HL-60 (cell line): Measurements from ENCODE around the gene VENTX.

Source experiments
- DNase-seq, 2 experiments: peaks; one replicate each; pipeline ENCODE4 v3.0.0-alpha.2; 2010 to 2020; ENCODE audit warnings: low read depth in 1 of 2, low spot score in 1 of 2
- H3K27ac ChIP-seq: fragments of 250-450 bp; sonication (Bioruptor Pico); replicated peaks from 2 replicates; pipeline ENCODE4 v1.5.1; 2020; ENCODE audit warnings: mild to moderate bottlenecking, moderate library complexity
- H3K27me3 ChIP-seq: fragments of 250-450 bp; sonication (Bioruptor Pico); 2 replicates; pipeline ENCODE4 v1.5.1; 2021; ENCODE audit warnings: mild to moderate bottlenecking, moderate library complexity; ENCODE audit not compliant: insufficient read depth, poor library complexity, severe bottlenecking
- H3K4me3 ChIP-seq: replicated peaks from 2 replicates; pipeline ENCODE4 v1.5.1; 2011; ENCODE audit warnings: mild to moderate bottlenecking, control low read depth, low read length; ENCODE audit not compliant: insufficient read depth
- GABPA ChIP-seq: IDR thresholded peaks from 2 replicates; pipeline ENCODE4 v1.6.1; 2012; ENCODE audit warnings: low read depth
- POLR2AphosphoS5 ChIP-seq: IDR thresholded peaks from 2 replicates; pipeline ENCODE4 v1.6.1; 2012; ENCODE audit warnings: low read depth
- SPI1 ChIP-seq: IDR thresholded peaks from 2 replicates; pipeline ENCODE4 v1.6.1; 2012; ENCODE audit warnings: low read depth, mild to moderate bottlenecking, borderline replicate concordance
- TF ChIP-seq, protein P1 (sequence below): IDR thresholded peaks from one replicate; pipeline ENCODE4 v1.5.1; 2011; ENCODE audit warnings: low read length, control low read depth, inconsistent platforms; ENCODE audit not compliant: insufficient read depth
- TF ChIP-seq, protein P2 (sequence below): IDR thresholded peaks from 2 replicates; pipeline ENCODE4 v1.6.1; 2012; ENCODE audit warnings: low read depth; ENCODE audit not compliant: insufficient replicate concordance

Gene VENTX

DNA sequence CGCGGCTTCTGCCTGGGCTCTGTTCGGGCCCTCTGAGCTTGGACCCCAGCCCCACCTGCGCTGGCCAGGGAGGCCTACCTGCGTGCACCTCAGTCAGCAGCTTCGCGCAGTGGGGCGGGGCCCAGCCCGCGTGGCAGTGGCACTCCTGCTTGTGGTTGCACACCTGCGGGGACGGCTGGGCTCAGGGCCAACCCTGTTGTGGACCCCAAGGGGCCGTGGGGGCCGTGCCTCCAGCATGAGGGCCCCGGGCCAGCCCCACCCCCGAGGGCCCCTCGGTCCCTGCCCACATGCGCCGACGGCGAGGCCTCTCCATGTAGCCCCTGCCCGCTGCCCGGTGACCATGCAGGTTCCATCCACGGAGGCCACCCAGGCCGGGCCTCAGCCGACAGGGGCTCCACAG, 31.7 kb downstream of the VENTX start:
- Histone ChIP-seq H3K27me3 (no peaks in the 10 kb centered on the region), H3K4me3 (no peak overlapping the region), H3K27ac (no peak overlapping the region)
- no peak for DNase-seq
- TF ChIP-seq SPI1 (no peak), GABPA (no peak)

DNA sequence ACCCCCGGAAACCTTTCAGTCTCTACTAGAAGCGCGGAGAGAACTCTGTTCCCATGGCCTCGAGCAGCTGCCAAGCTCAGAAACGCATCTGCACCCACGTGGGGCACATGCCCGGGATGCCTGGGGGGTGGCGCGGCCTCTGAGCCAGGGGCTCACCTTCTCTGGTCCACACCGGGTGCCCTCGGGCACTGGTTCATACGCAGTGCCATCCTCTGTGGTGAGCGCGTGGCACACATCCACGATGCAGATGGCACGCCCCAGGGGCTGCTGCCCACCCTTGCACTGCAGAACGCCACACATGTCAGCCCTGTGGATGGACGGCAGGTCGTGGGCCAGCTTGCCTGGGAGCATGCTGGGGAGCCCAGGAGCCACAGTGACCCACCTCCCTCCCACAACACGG, 32.5 kb downstream of the VENTX start:
- no peak for DNase-seq
- Histone ChIP-seq H3K4me3 (no peak overlapping the region), H3K27me3 (no peaks in the 10 kb centered on the region), H3K27ac (no peak overlapping the region)
- TF ChIP-seq, protein P1, sequence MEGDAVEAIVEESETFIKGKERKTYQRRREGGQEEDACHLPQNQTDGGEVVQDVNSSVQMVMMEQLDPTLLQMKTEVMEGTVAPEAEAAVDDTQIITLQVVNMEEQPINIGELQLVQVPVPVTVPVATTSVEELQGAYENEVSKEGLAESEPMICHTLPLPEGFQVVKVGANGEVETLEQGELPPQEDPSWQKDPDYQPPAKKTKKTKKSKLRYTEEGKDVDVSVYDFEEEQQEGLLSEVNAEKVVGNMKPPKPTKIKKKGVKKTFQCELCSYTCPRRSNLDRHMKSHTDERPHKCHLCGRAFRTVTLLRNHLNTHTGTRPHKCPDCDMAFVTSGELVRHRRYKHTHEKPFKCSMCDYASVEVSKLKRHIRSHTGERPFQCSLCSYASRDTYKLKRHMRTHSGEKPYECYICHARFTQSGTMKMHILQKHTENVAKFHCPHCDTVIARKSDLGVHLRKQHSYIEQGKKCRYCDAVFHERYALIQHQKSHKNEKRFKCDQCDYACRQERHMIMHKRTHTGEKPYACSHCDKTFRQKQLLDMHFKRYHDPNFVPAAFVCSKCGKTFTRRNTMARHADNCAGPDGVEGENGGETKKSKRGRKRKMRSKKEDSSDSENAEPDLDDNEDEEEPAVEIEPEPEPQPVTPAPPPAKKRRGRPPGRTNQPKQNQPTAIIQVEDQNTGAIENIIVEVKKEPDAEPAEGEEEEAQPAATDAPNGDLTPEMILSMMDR = no peak
- no peak for TF ChIP-seq GABPA
- no peak for TF ChIP-seq SPI1
- TF ChIP-seq POLR2AphosphoS5 = no peak
- TF ChIP-seq, protein P2, sequence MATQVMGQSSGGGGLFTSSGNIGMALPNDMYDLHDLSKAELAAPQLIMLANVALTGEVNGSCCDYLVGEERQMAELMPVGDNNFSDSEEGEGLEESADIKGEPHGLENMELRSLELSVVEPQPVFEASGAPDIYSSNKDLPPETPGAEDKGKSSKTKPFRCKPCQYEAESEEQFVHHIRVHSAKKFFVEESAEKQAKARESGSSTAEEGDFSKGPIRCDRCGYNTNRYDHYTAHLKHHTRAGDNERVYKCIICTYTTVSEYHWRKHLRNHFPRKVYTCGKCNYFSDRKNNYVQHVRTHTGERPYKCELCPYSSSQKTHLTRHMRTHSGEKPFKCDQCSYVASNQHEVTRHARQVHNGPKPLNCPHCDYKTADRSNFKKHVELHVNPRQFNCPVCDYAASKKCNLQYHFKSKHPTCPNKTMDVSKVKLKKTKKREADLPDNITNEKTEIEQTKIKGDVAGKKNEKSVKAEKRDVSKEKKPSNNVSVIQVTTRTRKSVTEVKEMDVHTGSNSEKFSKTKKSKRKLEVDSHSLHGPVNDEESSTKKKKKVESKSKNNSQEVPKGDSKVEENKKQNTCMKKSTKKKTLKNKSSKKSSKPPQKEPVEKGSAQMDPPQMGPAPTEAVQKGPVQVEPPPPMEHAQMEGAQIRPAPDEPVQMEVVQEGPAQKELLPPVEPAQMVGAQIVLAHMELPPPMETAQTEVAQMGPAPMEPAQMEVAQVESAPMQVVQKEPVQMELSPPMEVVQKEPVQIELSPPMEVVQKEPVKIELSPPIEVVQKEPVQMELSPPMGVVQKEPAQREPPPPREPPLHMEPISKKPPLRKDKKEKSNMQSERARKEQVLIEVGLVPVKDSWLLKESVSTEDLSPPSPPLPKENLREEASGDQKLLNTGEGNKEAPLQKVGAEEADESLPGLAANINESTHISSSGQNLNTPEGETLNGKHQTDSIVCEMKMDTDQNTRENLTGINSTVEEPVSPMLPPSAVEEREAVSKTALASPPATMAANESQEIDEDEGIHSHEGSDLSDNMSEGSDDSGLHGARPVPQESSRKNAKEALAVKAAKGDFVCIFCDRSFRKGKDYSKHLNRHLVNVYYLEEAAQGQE = no peak

DNA sequence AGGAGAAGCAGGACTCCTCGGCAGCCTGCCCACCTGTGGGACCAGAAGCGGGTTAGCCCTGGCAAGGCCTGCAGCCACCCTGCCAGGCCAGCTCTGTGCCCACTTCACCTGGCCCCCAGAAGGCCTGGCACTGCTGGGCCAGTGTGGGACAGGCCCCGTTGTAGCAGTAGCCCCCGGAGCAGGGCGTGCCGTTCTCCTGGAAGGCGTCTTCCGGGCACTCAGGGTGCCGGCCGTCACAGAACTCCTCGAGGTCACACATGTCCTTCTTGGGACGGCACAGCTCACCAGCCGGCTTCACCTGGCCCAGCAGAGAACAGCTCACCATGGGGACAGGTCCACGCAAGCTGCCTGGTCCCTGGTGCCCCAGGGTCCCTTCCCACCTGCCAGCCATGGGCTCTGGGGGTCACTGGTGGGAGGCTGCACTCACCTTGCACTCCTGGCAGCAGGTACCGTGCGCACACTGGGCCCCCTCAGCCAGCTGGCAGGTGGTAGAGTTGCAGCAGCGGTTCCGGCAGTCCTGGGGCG, 33.2 kb downstream of the VENTX start:
- H3K27me3 ChIP-seq = no peaks in the 10 kb centered on the region
- no peak for DNase-seq
- H3K4me3 ChIP-seq = no peak overlapping the region
- no peak for TF ChIP-seq SPI1
- TF ChIP-seq, protein P1 = no peak
- TF ChIP-seq POLR2AphosphoS5 = no peak
- TF ChIP-seq GABPA = no peak
- TF ChIP-seq, protein P2 = no peak
- H3K27ac ChIP-seq = no peak overlapping the region

DNA sequence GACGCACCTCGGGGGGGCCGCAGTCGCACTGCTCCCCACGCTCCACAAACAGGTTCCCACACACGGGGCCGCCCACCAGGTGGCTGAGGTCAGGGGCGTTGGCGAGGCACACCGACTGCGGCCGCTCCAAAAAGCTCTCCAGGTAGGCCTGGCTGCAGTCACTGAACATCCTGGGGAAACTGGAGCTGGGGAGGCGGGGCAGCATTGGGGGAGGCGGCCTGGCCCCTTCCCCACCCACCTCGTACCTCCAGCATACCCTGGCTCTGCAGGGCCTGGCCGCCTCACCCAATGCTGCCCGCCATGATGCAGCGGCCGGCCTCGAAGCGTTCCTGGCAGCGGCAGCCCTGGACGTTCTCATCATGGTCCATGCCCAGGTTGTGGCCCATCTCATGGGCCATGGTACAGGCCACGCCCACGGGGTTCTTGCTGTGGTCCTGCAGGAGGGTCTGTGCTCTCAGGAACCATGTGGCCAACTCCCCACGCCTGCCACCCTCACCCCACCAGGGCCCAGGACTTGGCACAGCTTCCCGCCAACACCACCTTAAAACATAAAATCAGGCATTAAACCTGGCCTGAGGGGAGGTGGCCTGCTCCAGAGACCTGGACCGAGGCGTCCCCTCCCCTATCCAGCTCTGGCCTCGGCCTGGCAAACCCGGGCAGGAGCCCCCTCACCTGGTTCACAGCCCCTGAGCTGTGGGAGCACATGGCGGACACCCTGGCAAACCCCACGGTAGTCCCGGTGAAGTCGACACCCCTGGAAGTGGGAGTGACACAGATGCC, 34.1 kb downstream of the VENTX start:
- H3K4me3 ChIP-seq = no peak overlapping the region
- TF ChIP-seq SPI1 (no peak), GABPA (no peak), POLR2AphosphoS5 (no peak)
- TF ChIP-seq, protein P2 = no peak
- TF ChIP-seq, protein P1 = no peak
- no peak overlapping the region for H3K27ac ChIP-seq
- no peaks in the 10 kb centered on the region for H3K27me3 ChIP-seq
- no peak for DNase-seq
